Ectodermal cell (in vitro differentiated cells): ENCODE results near the gene MEDAG.
A peak's percentile ranks its signal among the peaks of the same experiment; 100 is the strongest.

Source experiments
- H3K27ac ChIP-seq: 2 replicates; pipeline ENCODE4 v1.7.0; 2013; ENCODE audit warnings: mild to moderate bottlenecking, low read depth, low read length; ENCODE audit not compliant: insufficient read depth, poor library complexity, severe bottlenecking
- H3K27me3 ChIP-seq: 2 replicates; pipeline ENCODE4 v1.7.0; 2013; ENCODE audit warnings: mild to moderate bottlenecking, low read length; ENCODE audit not compliant: insufficient read depth, control insufficient read depth, poor library complexity, severe bottlenecking
- H3K36me3 ChIP-seq: one replicate; pipeline ENCODE4 v1.7.0; 2013; ENCODE audit warnings: low read length; ENCODE audit not compliant: control insufficient read depth, insufficient read depth
- H3K4me1 ChIP-seq: one replicate; pipeline ENCODE4 v1.7.0; 2013; ENCODE audit warnings: low read length; ENCODE audit not compliant: control insufficient read depth, insufficient read depth
- H3K4me3 ChIP-seq: 2 replicates; pipeline ENCODE4 v1.7.0; 2013; ENCODE audit warnings: low read depth, low read length, control low read depth; ENCODE audit not compliant: insufficient read depth
- H3K9me3 ChIP-seq: 2 replicates; pipeline ENCODE4 v1.7.0; 2013; ENCODE audit warnings: mild to moderate bottlenecking, low read length, moderate library complexity; ENCODE audit not compliant: control insufficient read depth
- WGBS, 2 experiments: methylation state at CpG; one replicate each; pipeline ENCODE4 v1.1.7; 2013; ENCODE audit warnings: missing lambda C conversion rate in 2 of 2; 5-methylcytosine and 5-hydroxymethylcytosine counted together

Gene MEDAG

GRCh38 chr13:30872685-30873461 is 33.2 kb upstream of the MEDAG start:
- H3K9me3 ChIP-seq = no peaks in the 10 kb centered on the region
- H3K36me3 ChIP-seq = no peaks in the 10 kb centered on the region
- peak overlapping the region; percentile 19 for H3K4me3 ChIP-seq
- 6 to 10% methylated on average over 6 of the region's 6 CpGs for WGBS, 2 experiments
- H3K27me3 ChIP-seq = no peaks in the 10 kb centered on the region
- H3K4me1 ChIP-seq = peaks cover 43% of the 10 kb centered on the region
- peak overlapping the region; percentile 89 for H3K27ac ChIP-seq

GRCh38 chr13:30873499-30873898 is 32.6 kb upstream of the MEDAG start:
- Histone ChIP-seq H3K36me3 (no peaks in the 10 kb centered on the region), H3K9me3 (no peaks in the 10 kb centered on the region), H3K4me3 (no peak overlapping the region), H3K4me1 (peaks cover 43% of the 10 kb centered on the region), H3K27me3 (no peaks in the 10 kb centered on the region), H3K27ac (peak overlapping the region; percentile 89)
- WGBS, 2 experiments = 64 to 67% methylated on average over 5 of the region's 5 CpGs

GRCh38 chr13:30874111-30874510 is 32.0 kb upstream of the MEDAG start:
- Histone ChIP-seq H3K4me1 (peaks cover 39% of the 10 kb centered on the region), H3K9me3 (no peaks in the 10 kb centered on the region), H3K36me3 (no peaks in the 10 kb centered on the region), H3K4me3 (no peak overlapping the region), H3K27ac (peak overlapping the region; percentile 89), H3K27me3 (no peaks in the 10 kb centered on the region)
- WGBS, 2 experiments = 62 to 71% methylated on average over 6 of the region's 6 CpGs

- Histone ChIP-seq H3K9me3 (no peaks in the 10 kb centered on the region), H3K4me1 (peaks cover 39% of the 10 kb centered on the region), H3K27ac (no peak overlapping the region), H3K4me3 (no peak overlapping the region), H3K36me3 (no peaks in the 10 kb centered on the region), H3K27me3 (no peaks in the 10 kb centered on the region)
- 89 to 92% methylated on average over 6 of the region's 6 CpGs for WGBS, 2 experiments
Observed at GRCh38 chr13:30874561-30874960, 31.5 kb upstream of the MEDAG start.

- no peak overlapping the region for H3K4me3 ChIP-seq
- H3K27me3 ChIP-seq = no peaks in the 10 kb centered on the region
- no peaks in the 10 kb centered on the region for H3K36me3 ChIP-seq
- no peaks in the 10 kb centered on the region for H3K9me3 ChIP-seq
- no peak overlapping the region for H3K27ac ChIP-seq
- peaks cover 22% of the 10 kb centered on the region for H3K4me1 ChIP-seq
- WGBS, 2 experiments = 46 to 52% methylated on average over 1 of the region's 1 CpG
Observed at GRCh38 chr13:30877335-30877734, 28.7 kb upstream of the MEDAG start.

- Histone ChIP-seq H3K36me3 (no peaks in the 10 kb centered on the region), H3K4me3 (no peak overlapping the region), H3K9me3 (no peaks in the 10 kb centered on the region), H3K27me3 (no peaks in the 10 kb centered on the region), H3K4me1 (peaks cover 4% of the 10 kb centered on the region), H3K27ac (no peak overlapping the region)
- 88 to 91% methylated on average over 2 of the region's 2 CpGs for WGBS, 2 experiments
Observed at GRCh38 chr13:30880151-30880855, 25.8 kb upstream of the MEDAG start.

GRCh38 chr13:30880856-30881155 is 25.3 kb upstream of the MEDAG start:
- no peaks in the 10 kb centered on the region for H3K27me3 ChIP-seq
- H3K27ac ChIP-seq = no peak overlapping the region
- H3K9me3 ChIP-seq = no peaks in the 10 kb centered on the region
- H3K4me3 ChIP-seq = no peak overlapping the region
- WGBS, 2 experiments = 86 to 92% methylated on average over 4 of the region's 4 CpGs
- no peaks in the 10 kb centered on the region for H3K36me3 ChIP-seq
- peaks cover 4% of the 10 kb centered on the region for H3K4me1 ChIP-seq

GRCh38 chr13:30881191-30881651 is 24.9 kb upstream of the MEDAG start:
- Histone ChIP-seq H3K4me3 (no peak overlapping the region), H3K36me3 (no peaks in the 10 kb centered on the region), H3K9me3 (no peaks in the 10 kb centered on the region), H3K27ac (no peak overlapping the region), H3K27me3 (no peaks in the 10 kb centered on the region), H3K4me1 (peaks cover 4% of the 10 kb centered on the region)
- WGBS, 2 experiments = 86 to 91% methylated on average over 2 to 3 of the region's 3 CpGs

GRCh38 chr13:30882026-30882850 is 23.8 kb upstream of the MEDAG start:
- no peak overlapping the region for H3K4me3 ChIP-seq
- peaks cover 4% of the 10 kb centered on the region for H3K4me1 ChIP-seq
- WGBS, 2 experiments = 87 to 93% methylated on average over 8 of the region's 8 CpGs
- H3K27ac ChIP-seq = no peak overlapping the region
- no peaks in the 10 kb centered on the region for H3K9me3 ChIP-seq
- no peaks in the 10 kb centered on the region for H3K36me3 ChIP-seq
- no peaks in the 10 kb centered on the region for H3K27me3 ChIP-seq
